Middle frontal gyrus (tissue), 1 donor: ENCODE measurements around the gene ICAM2.

ENCODE experiments used
- DNase-seq: peaks from one replicate; pipeline ENCODE4 v3.0.0-alpha.2; 2015; ENCODE audit warnings: low spot score; ENCODE audit errors: extremely low spot score

The ICAM2 gene

GRCh38 chr17:63975541-63976092 is 44.8 kb downstream of the ICAM2 start:
- no peak for DNase-seq

GRCh38 chr17:63974594-63975192 is 45.7 kb downstream of the ICAM2 start:
- DNase-seq = no peak

GRCh38 chr17:63973930-63974593 is 46.4 kb downstream of the ICAM2 start:
- no peak for DNase-seq

- no peak for DNase-seq
Measured at GRCh38 chr17:63973247-63973646, 47.2 kb downstream of the ICAM2 start.

GRCh38 chr17:63972796-63973195 is 47.6 kb downstream of the ICAM2 start, which contains the start of gene SCN4A:
SCN4A (minus strand) TSS chr17:63972918; CDS start chr17:63972841, 77 bp downstream.
- no peak for DNase-seq

- no peak for DNase-seq
Measured at GRCh38 chr17:63969278-63969677, 51.2 kb downstream of the ICAM2 start.

- no peak for DNase-seq
Measured at GRCh38 chr17:63967953-63968352, 52.5 kb downstream of the ICAM2 start.

GRCh38 chr17:63966646-63967264 is 53.7 kb downstream of the ICAM2 start:
- no peak for DNase-seq

GRCh38 chr17:63963123-63963522 is 57.3 kb downstream of the ICAM2 start:
- no peak for DNase-seq

- no peak for DNase-seq
Measured at GRCh38 chr17:63962298-63962744, 58.1 kb downstream of the ICAM2 start.

GRCh38 chr17:63961355-63962212 is 58.8 kb downstream of the ICAM2 start:
- DNase-seq = no peak

GRCh38 chr17:63960430-63960829 is 60.0 kb downstream of the ICAM2 start:
- no peak for DNase-seq

- DNase-seq = no peak
Measured at GRCh38 chr17:63960006-63960405, 60.4 kb downstream of the ICAM2 start.

GRCh38 chr17:63956296-63956920 is 64.0 kb downstream of the ICAM2 start:
- no peak for DNase-seq

- DNase-seq = no peak
Measured at GRCh38 chr17:63955791-63956190, 64.6 kb downstream of the ICAM2 start.

GRCh38 chr17:63955232-63955631 is 65.2 kb downstream of the ICAM2 start:
- DNase-seq = no peak

GRCh38 chr17:63954402-63955063 is 65.9 kb downstream of the ICAM2 start:
- DNase-seq = no peak
